OCI-LY7 (cell line): ENCODE results near the gene HLTF.

Source experiments
- CTCF ChIP-seq: fragments of 200-600 bp; sonication (generic); conservative IDR thresholded peaks from 2 replicates; pipeline ENCODE4 v1.5.1; 2014; ENCODE audit warnings: mild to moderate bottlenecking, antibody characterized with exemption, low read length, moderate library complexity, mixed read lengths
- EZH2phosphoT487 ChIP-seq: fragments of 200-600 bp; sonication (generic); IDR thresholded peaks from 2 replicates; pipeline ENCODE4 v1.6.1; 2018; ENCODE audit warnings: low read depth, borderline replicate concordance, mild to moderate bottlenecking, mixed run types, antibody characterized with exemption, low read length, moderate library complexity, mixed read lengths

GRCh38 chr3:149010504-149010951, 75.8 kb downstream of the HLTF start:
- no peak for TF ChIP-seq CTCF
- TF ChIP-seq EZH2phosphoT487 = no peak
